ENCODE data around the gene PCSK4. TPM values are rescaled to one million over a fixed set of nuclear protein-coding genes. Genes with fewer than 3 reads are reported as not detected.
A peak's percentile ranks its signal among the peaks of the same experiment; 100 is the strongest.

The PCSK4 gene
- total and polyA plus RNA-seq, 2 of the 13 experiments (the other 11 are each of a cell fraction or from before 2014, with no cell fraction given), result 2.0 to 2.7 TPM

DNA sequence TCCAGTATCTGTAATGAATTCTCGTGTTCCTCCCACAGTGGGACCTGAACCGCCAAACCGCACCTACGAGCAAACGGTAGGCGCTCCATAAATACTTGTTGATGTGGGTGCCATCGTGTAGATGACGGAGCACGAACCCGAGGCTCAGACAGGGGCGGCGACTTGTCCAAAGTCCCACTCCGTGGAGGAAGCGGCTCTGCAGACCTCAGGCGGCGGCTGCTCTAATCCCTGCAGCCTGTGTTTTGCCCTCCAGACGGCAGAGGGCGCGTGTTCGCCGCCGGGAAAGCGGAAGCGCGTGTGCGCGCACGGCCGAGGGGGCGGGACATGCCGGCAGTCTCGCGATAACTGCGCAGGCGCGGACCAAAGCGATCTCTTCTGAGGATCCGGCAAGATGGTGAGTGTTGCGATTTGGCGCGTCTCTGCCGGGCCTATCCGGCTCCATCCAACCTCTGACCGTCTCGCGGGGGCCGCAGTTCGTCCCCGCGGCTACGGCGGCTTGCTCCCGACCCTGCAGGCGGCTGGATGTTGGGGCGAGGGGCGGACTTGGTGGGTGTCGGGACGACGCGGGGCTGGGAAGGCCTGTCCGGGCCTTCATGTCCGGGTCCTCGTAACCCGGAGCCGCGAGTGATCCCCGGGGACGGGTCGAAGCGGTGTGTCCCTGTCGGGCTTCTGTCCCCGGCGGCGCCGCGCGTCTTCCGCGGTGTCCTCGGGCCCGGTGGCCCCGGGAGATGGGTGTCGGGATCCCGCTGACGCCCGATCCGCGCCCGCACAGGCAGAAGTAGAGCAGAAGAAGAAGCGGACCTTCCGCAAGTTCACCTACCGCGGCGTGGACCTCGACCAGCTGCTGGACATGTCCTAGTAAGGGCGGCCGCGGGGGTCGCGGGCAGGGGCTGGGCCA lies 51.9 kb downstream of the PCSK4 start, which contains the start of gene RPS15 (continued):
- TF ChIP-seq, protein P1, sequence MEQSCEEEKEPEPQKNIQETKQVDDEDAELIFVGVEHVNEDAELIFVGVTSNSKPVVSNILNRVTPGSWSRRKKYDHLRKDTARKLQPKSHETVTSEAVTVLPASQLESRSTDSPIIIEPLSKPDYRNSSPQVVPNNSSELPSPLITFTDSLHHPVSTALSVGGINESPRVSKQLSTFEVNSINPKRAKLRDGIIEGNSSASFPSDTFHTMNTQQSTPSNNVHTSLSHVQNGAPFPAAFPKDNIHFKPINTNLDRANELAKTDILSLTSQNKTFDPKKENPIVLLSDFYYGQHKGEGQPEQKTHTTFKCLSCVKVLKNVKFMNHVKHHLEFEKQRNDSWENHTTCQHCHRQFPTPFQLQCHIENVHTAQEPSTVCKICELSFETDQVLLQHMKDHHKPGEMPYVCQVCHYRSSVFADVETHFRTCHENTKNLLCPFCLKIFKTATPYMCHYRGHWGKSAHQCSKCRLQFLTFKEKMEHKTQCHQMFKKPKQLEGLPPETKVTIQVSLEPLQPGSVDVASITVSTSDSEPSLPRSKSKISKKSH (CRISPR knock-in tag; IDR thresholded peaks at IDR 0.05; ENCODE audit: borderline replicate concordance), result peak; percentile 79; the same call in 1 of the 2 replicates
- TF ChIP-seq ZNF775 (CRISPR knock-in tag; IDR thresholded peaks at IDR 0.05; ENCODE audit: borderline replicate concordance), result no peak
- TF ChIP-seq NPAS2 (CRISPR knock-in tag; IDR thresholded peaks at IDR 0.05; ENCODE audit: borderline replicate concordance), result no peak
- no peak for TF ChIP-seq SCMH1 (CRISPR knock-in tag; IDR thresholded peaks at IDR 0.05; ENCODE audit: borderline replicate concordance)
- peak; percentile 93 for TF ChIP-seq ZSCAN21 (CRISPR knock-in tag; IDR thresholded peaks at IDR 0.05; ENCODE audit: borderline replicate concordance)
- peak; percentile 87 for TF ChIP-seq ZNF274 (CRISPR knock-in tag; IDR thresholded peaks at IDR 0.05)
- peak; percentile 86 for TF ChIP-seq KMT2A (CRISPR knock-in tag; IDR thresholded peaks at IDR 0.05)
- TF ChIP-seq POLR2AphosphoS2 (IDR thresholded peaks at IDR 0.05; ENCODE audit: low read depth, low read length), result peak; percentile 95; the same call in 1 of the 2 replicates
- TF ChIP-seq, protein P2, sequence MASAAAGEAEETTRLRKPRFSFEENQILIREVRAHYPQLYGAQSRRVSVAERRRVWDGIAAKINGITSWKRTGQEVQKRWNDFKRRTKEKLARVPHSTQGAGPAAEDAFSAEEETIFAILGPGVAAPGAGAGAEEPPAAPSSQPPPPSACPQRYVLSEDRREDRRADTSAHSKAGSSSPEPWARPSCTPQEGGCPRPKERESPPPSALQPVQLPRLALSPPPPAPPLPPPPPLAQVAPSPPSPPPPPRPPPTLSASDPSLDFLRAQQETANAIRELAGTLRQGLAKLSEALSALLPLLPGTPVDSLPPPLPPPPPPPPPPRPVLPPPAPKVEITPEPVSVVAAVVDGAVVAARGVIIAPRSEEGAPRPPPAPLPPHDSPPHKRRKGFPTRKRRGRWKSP (CRISPR knock-in tag; IDR thresholded peaks at IDR 0.05), result peak; percentile 89; the same call in 1 of the 2 replicates
- peak; percentile 99; the same call in 1 of the 2 replicates for TF ChIP-seq ZZZ3 (CRISPR knock-in tag; IDR thresholded peaks at IDR 0.05; ENCODE audit: borderline replicate concordance)
- TF ChIP-seq, protein P3, sequence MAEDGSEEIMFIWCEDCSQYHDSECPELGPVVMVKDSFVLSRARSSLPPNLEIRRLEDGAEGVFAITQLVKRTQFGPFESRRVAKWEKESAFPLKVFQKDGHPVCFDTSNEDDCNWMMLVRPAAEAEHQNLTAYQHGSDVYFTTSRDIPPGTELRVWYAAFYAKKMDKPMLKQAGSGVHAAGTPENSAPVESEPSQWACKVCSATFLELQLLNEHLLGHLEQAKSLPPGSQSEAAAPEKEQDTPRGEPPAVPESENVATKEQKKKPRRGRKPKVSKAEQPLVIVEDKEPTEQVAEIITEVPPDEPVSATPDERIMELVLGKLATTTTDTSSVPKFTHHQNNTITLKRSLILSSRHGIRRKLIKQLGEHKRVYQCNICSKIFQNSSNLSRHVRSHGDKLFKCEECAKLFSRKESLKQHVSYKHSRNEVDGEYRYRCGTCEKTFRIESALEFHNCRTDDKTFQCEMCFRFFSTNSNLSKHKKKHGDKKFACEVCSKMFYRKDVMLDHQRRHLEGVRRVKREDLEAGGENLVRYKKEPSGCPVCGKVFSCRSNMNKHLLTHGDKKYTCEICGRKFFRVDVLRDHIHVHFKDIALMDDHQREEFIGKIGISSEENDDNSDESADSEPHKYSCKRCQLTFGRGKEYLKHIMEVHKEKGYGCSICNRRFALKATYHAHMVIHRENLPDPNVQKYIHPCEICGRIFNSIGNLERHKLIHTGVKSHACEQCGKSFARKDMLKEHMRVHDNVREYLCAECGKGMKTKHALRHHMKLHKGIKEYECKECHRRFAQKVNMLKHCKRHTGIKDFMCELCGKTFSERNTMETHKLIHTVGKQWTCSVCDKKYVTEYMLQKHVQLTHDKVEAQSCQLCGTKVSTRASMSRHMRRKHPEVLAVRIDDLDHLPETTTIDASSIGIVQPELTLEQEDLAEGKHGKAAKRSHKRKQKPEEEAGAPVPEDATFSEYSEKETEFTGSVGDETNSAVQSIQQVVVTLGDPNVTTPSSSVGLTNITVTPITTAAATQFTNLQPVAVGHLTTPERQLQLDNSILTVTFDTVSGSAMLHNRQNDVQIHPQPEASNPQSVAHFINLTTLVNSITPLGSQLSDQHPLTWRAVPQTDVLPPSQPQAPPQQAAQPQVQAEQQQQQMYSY (CRISPR knock-in tag; IDR thresholded peaks at IDR 0.05), result peak; percentile 42; the same call in 1 of the 2 replicates
- TF ChIP-seq TAF15 (IDR thresholded peaks at IDR 0.05; ENCODE audit: low read depth, low read length, poor library complexity, severe bottlenecking), result peak; percentile 70
- TF ChIP-seq EEA1 (CRISPR knock-in tag; IDR thresholded peaks at IDR 0.05; ENCODE audit: borderline replicate concordance), result peak; percentile 65; the same call in 1 of the 2 replicates
- peak; percentile 79 for TF ChIP-seq ZNF83 (CRISPR knock-in tag; IDR thresholded peaks at IDR 0.05; ENCODE audit: borderline replicate concordance)
- no peak for TF ChIP-seq ZNF101 (CRISPR knock-in tag; IDR thresholded peaks at IDR 0.05; ENCODE audit: borderline replicate concordance, low read depth)
- TF ChIP-seq, protein P4, sequence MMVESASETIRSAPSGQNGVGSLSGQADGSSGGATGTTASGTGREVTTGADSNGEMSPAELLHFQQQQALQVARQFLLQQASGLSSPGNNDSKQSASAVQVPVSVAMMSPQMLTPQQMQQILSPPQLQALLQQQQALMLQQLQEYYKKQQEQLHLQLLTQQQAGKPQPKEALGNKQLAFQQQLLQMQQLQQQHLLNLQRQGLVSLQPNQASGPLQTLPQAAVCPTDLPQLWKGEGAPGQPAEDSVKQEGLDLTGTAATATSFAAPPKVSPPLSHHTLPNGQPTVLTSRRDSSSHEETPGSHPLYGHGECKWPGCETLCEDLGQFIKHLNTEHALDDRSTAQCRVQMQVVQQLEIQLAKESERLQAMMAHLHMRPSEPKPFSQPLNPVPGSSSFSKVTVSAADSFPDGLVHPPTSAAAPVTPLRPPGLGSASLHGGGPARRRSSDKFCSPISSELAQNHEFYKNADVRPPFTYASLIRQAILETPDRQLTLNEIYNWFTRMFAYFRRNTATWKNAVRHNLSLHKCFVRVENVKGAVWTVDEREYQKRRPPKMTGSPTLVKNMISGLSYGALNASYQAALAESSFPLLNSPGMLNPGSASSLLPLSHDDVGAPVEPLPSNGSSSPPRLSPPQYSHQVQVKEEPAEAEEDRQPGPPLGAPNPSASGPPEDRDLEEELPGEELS (CRISPR knock-in tag; IDR thresholded peaks at IDR 0.05), result peak; percentile 77
- TF ChIP-seq, protein P5, sequence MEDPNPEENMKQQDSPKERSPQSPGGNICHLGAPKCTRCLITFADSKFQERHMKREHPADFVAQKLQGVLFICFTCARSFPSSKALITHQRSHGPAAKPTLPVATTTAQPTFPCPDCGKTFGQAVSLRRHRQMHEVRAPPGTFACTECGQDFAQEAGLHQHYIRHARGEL (CRISPR knock-in tag; IDR thresholded peaks at IDR 0.05), result peak; percentile 75; the same call in 1 of the 2 replicates
- peak; percentile 85; the same call in 1 of the 2 replicates for TF ChIP-seq RNF2 (conservative IDR thresholded peaks at IDR 0.05; ENCODE audit: low read depth)

All from HepG2 (cell line).